HFF-Myc (cell line): ENCODE results near the gene SLC25A33.
"Not testable (repeated sequence)": the region's sequence is repeated elsewhere in the genome, so short reads cannot be mapped to it uniquely, and the experiment has no call there.

Experiments
- DNase-seq: peaks from one replicate; pipeline ENCODE4 v3.0.0-alpha.2; 2011; ENCODE audit warnings: low read depth; ENCODE audit errors: extremely low read depth
- H3K4me3 ChIP-seq: replicated peaks from 2 replicates; pipeline ENCODE4 v1.5.1; 2011; ENCODE audit warnings: low read depth, mild to moderate bottlenecking, control low read depth, low read length
- CTCF ChIP-seq: IDR thresholded peaks from 2 replicates; pipeline ENCODE4 v1.5.1; 2012; ENCODE audit warnings: mild to moderate bottlenecking, low read depth, low read length, control low read depth; ENCODE audit errors: missing control alignments

Gene SLC25A33

GRCh38 chr1:9555942-9556341, 16.7 kb downstream of the SLC25A33 start:
- TF ChIP-seq CTCF = no peak
- DNase-seq = no peak
- H3K4me3 ChIP-seq = no peak overlapping the region

GRCh38 chr1:9557624-9558023, 18.4 kb downstream of the SLC25A33 start:
- no peak for DNase-seq
- TF ChIP-seq CTCF = no peak

GRCh38 chr1:9558271-9558945, 19.1 kb downstream of the SLC25A33 start:
- H3K4me3 ChIP-seq = no peak overlapping the region
- DNase-seq = no peak
- TF ChIP-seq CTCF = no peak

More at GRCh38 chr1:9557624-9558023, 18.4 kb downstream of the SLC25A33 start:
- no peak overlapping the region for H3K4me3 ChIP-seq

GRCh38 chr1:9558946-9559545, 19.8 kb downstream of the SLC25A33 start:
- DNase-seq = no peak
- no peak for TF ChIP-seq CTCF
- no peak overlapping the region for H3K4me3 ChIP-seq

GRCh38 chr1:9559673-9560072, 20.4 kb downstream of the SLC25A33 start:
- DNase-seq = no peak
- H3K4me3 ChIP-seq = no peak overlapping the region
- TF ChIP-seq CTCF = no peak

GRCh38 chr1:9560090-9560489, 20.8 kb downstream of the SLC25A33 start:
- H3K4me3 ChIP-seq, DNase-seq: not testable (repeated sequence)

- peak; percentile 60 for DNase-seq
- no peak overlapping the region for H3K4me3 ChIP-seq
- no peak for TF ChIP-seq CTCF
These were observed 22.2 kb downstream of the SLC25A33 start for GRCh38 chr1:9561429-9561828.
